KMS-11 (cell line): ENCODE results near the gene GGA3.
"Not testable (repeated sequence)": the region's sequence is repeated elsewhere in the genome, so short reads cannot be mapped to it uniquely, and the experiment has no call there.

Experiments
- H2AFZ ChIP-seq: fragments of 200-600 bp; sonication (generic); 2 replicates; pipeline ENCODE4 v1.6.1; 2016; ENCODE audit warnings: antibody characterized with exemption, mixed run types, low read depth
- H3K27ac ChIP-seq: fragments of 200-600 bp; sonication (generic); 2 replicates; pipeline ENCODE4 v1.6.1; 2016; ENCODE audit warnings: mild to moderate bottlenecking, mixed run types
- H3K27me3 ChIP-seq: fragments of 200-600 bp; sonication (generic); 2 replicates; pipeline ENCODE4 v1.6.1; 2017; ENCODE audit warnings: mild to moderate bottlenecking, low read depth, mixed run types, moderate library complexity; ENCODE audit not compliant: insufficient read depth
- H3K36me3 ChIP-seq: fragments of 200-600 bp; sonication (generic); 2 replicates; pipeline ENCODE4 v1.6.1; 2017; ENCODE audit warnings: mild to moderate bottlenecking, mixed run types; ENCODE audit not compliant: insufficient read depth
- H3K4me1 ChIP-seq: fragments of 200-600 bp; sonication (generic); 2 replicates; pipeline ENCODE4 v1.6.1; 2016; ENCODE audit warnings: mild to moderate bottlenecking, low read depth, mixed run types; ENCODE audit not compliant: poor library complexity, severe bottlenecking
- H3K4me2 ChIP-seq: fragments of 200-600 bp; sonication (generic); 2 replicates; pipeline ENCODE4 v1.7.0; 2016; ENCODE audit warnings: mild to moderate bottlenecking, mixed run types
- H3K4me3 ChIP-seq: fragments of 200-600 bp; sonication (generic); IDR thresholded peaks from 2 replicates; pipeline ENCODE4 v1.6.1; 2017; ENCODE audit warnings: low read depth, low read length, mixed read lengths; ENCODE audit not compliant: insufficient read depth
- H3K79me2 ChIP-seq: fragments of 200-600 bp; sonication (generic); 2 replicates; pipeline ENCODE4 v1.6.1; 2016; ENCODE audit warnings: low read depth, mixed run types; ENCODE audit not compliant: insufficient read depth
- H3K9ac ChIP-seq: fragments of 200-600 bp; sonication (generic); 2 replicates; pipeline ENCODE4 v1.6.1; 2016; ENCODE audit warnings: mild to moderate bottlenecking, mixed run types
- H4K20me1 ChIP-seq: fragments of 200-600 bp; sonication (generic); 2 replicates; pipeline ENCODE4 v1.6.1; 2016; ENCODE audit warnings: mild to moderate bottlenecking, mixed run types; ENCODE audit not compliant: insufficient read depth
- TF ChIP-seq, protein P1 (sequence below): fragments of 200-600 bp; sonication (generic); conservative IDR thresholded peaks from 2 replicates; pipeline ENCODE4 v1.6.1; 2017; ENCODE audit warnings: low read depth, mild to moderate bottlenecking, antibody characterized with exemption, low read length, moderate library complexity, mixed read lengths

The GGA3 gene

DNA sequence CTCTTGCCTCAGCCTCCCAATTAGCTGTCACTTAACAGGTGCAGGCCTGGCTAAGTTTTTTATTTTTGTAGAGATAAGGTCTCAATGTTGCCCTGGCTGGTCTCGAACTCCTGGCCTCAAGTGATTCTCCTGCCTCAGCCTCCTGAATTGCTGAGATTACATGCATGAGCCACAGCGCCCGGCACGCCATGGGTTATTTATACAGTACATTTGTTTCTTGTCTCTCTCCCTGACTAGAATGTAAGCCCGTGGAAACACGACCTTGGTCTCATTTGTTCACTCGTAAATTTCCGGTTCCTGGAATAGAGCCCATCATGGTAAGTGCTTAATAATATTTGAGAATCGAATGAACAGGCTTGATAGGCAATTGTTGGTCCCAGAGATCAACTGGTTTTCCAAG is 25.8 kb upstream of the GGA3 start:
- Histone ChIP-seq H3K79me2 (peaks cover 24% of the 10 kb centered on the region), H3K4me3 (no peak overlapping the region), H3K36me3 (peaks cover 10% of the 10 kb centered on the region; the same call in 1 of the 2 replicates), H3K4me2 (peak overlapping the region; percentile 92; the same call in 1 of the 2 replicates), H3K4me1 (peaks cover 25% of the 10 kb centered on the region), H3K9ac (no peak overlapping the region), H4K20me1 (no peaks in the 10 kb centered on the region; the same call in 1 of the 2 replicates), H3K27ac (no peak overlapping the region), H2AFZ (no peak overlapping the region), H3K27me3 (no peaks in the 10 kb centered on the region)
- TF ChIP-seq, protein P1, sequence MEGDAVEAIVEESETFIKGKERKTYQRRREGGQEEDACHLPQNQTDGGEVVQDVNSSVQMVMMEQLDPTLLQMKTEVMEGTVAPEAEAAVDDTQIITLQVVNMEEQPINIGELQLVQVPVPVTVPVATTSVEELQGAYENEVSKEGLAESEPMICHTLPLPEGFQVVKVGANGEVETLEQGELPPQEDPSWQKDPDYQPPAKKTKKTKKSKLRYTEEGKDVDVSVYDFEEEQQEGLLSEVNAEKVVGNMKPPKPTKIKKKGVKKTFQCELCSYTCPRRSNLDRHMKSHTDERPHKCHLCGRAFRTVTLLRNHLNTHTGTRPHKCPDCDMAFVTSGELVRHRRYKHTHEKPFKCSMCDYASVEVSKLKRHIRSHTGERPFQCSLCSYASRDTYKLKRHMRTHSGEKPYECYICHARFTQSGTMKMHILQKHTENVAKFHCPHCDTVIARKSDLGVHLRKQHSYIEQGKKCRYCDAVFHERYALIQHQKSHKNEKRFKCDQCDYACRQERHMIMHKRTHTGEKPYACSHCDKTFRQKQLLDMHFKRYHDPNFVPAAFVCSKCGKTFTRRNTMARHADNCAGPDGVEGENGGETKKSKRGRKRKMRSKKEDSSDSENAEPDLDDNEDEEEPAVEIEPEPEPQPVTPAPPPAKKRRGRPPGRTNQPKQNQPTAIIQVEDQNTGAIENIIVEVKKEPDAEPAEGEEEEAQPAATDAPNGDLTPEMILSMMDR, result no peak

DNA sequence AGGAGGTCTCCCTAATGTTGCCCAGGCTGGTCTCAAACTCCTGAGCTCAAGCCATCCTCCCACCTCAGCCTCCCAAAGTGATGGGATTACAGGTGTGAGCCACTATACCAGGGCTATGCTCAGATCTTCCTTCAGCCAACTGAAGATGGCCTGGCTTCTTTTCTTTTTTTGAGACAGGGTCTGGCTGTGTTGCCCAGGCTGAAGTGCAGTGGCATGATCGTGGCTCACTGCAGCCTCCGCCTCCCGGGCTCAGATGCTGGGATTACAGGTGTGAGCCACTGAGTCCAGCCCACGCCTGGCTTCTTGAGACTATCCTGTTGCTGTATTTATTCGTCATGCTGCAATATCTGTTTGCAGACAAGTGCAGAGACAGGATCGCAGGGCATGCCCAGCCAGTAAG is 23.7 kb upstream of the GGA3 start:
- peaks cover 10% of the 10 kb centered on the region for H3K4me1 ChIP-seq
- no peak overlapping the region for H2AFZ ChIP-seq
- no peak overlapping the region for H3K9ac ChIP-seq
- H3K27ac ChIP-seq, result no peak overlapping the region
- H3K4me2 ChIP-seq, result no peak overlapping the region
- H3K4me3 ChIP-seq, result no peak overlapping the region
- peaks cover 15% of the 10 kb centered on the region; the same call in 1 of the 2 replicates for H3K36me3 ChIP-seq
- TF ChIP-seq, protein P1, result no peak
- H3K79me2 ChIP-seq, result peaks cover 24% of the 10 kb centered on the region
- H4K20me1 ChIP-seq, result no peaks in the 10 kb centered on the region; the same call in 1 of the 2 replicates
- H3K27me3 ChIP-seq, result no peaks in the 10 kb centered on the region

DNA sequence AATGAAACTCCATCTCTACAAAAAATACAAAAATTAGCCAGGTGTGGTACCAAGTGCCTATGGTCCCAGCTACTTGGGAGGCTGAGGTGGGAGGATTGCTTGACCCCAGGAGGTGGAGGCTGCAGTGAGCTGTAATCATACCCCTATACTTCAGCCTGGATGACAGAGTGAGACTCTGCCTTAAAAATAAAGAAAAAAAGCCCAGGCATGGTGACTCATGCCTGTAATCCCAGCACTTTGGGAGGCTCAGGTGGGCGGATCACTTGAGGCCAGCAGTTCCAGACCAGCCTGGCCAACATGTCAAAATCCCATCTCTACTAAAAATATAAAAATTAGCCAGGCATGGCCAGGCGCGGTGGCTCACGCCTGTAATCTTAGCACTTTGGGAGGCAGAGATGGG is 18.8 kb upstream of the GGA3 start:
- H3K9ac ChIP-seq, H3K27me3 ChIP-seq, H4K20me1 ChIP-seq, H3K79me2 ChIP-seq, H3K4me3 ChIP-seq, H2AFZ ChIP-seq, H3K27ac ChIP-seq, H3K4me2 ChIP-seq, H3K36me3 ChIP-seq, H3K4me1 ChIP-seq: not testable (repeated sequence)

DNA sequence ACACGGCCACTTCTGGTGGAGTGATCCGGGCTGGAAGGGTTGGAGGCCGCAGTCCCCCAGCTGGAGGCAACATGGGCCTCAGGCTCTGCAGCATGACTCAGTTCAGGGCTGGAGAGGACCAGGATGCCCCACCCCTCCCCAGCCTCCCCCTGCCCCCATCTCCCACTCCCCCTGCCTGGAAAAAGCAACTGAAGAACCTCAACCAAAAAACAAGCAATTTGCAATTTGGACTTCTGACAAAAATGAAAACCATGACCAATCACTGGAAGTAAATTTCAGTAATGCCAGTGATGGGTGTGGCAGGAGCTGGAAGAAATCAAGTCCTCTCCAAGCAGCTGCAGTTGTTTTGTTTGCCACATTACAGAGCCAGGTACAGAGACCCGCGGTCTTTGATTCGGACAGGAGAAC is 16.3 kb upstream of the GGA3 start:
- H3K36me3 ChIP-seq, result peaks cover 4% of the 10 kb centered on the region; the same call in 1 of the 2 replicates
- TF ChIP-seq, protein P1, result no peak
- H2AFZ ChIP-seq, result no peak overlapping the region

DNA sequence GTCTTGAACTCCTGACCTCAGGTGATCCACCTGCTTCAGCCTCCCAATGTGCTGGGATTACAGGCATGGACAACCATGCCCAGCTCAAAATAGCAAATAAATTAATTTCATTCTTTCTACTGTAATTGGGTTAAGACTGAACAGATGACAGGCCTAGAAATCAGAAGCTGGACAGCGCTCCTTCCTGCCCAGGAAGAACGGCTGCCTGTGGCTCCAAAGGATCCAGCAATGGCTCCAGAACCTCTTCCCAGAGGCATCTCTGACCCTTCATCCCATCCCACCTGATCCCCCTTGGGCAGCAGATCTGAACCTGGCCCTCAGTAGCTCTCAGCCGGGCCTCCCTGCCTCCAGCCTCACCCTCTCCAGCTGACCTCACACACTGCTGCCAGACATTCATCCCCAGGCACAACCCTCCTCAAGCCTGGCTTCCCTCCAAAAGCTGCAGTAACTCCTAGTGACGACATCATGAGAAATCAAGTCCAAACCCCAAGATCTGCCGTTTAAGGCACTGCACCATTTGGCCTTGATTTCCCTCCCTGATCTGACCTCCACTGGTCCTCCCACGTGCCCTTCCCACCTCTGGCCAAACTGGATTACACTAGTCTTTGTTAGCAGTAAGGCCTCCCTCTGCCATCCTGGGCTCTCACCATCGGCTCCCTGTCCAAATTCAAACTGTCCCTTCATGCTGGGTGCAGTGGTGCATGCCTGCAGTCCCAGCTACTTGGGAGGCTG is 12.7 kb upstream of the GGA3 start:
- TF ChIP-seq, protein P1, result no peak
- no peak overlapping the region for H3K9ac ChIP-seq
- H3K27me3 ChIP-seq, result no peaks in the 10 kb centered on the region
- H4K20me1 ChIP-seq, result no peaks in the 10 kb centered on the region
- peaks cover 21% of the 10 kb centered on the region for H3K4me1 ChIP-seq
- no peak overlapping the region for H2AFZ ChIP-seq
- no peaks in the 10 kb centered on the region; the same call in 1 of the 2 replicates for H3K36me3 ChIP-seq
- no peak overlapping the region for H3K27ac ChIP-seq
- H3K4me3 ChIP-seq, result no peak overlapping the region
- H3K4me2 ChIP-seq, result no peak overlapping the region
- H3K79me2 ChIP-seq, result peaks cover 9% of the 10 kb centered on the region; the same call in 1 of the 2 replicates

More for the DNA sequence above, 16.3 kb upstream of the GGA3 start:
- no peak overlapping the region for H3K4me3 ChIP-seq
- H4K20me1 ChIP-seq, result no peaks in the 10 kb centered on the region
- H3K27ac ChIP-seq, result no peak overlapping the region
- no peak overlapping the region for H3K9ac ChIP-seq
- H3K79me2 ChIP-seq, result no peaks in the 10 kb centered on the region; the same call in 1 of the 2 replicates
- H3K4me2 ChIP-seq, result no peak overlapping the region
- no peaks in the 10 kb centered on the region for H3K27me3 ChIP-seq
- H3K4me1 ChIP-seq, result peaks cover 2% of the 10 kb centered on the region
